Stimulated activated CD4-positive, alpha-beta T cell treated with anti-CD3 and anti-CD28 coated beads, Interleukin-15, amount 100 ng/mL, for 24 hours (primary cell): ENCODE results near the gene C2CD4D.
"Not testable (repeated sequence)": the region's sequence is repeated elsewhere in the genome, so short reads cannot be mapped to it uniquely, and the experiment has no call there.

Experiments used
- DNase-seq: peaks from one replicate; pipeline ENCODE4 v3.0.0-alpha.2; 2020

Gene C2CD4D

GRCh38 chr1:151858030-151858746 is 18.6 kb upstream of the C2CD4D start:
- no peak for DNase-seq

- no peak for DNase-seq
Measured at GRCh38 chr1:151855933-151856332, 16.3 kb upstream of the C2CD4D start.

- DNase-seq = not testable (repeated sequence)
Measured at GRCh38 chr1:151855516-151855915, 15.9 kb upstream of the C2CD4D start.

GRCh38 chr1:151854658-151855057 is 15.0 kb upstream of the C2CD4D start:
- DNase-seq = no peak

GRCh38 chr1:151853411-151853943 is 13.9 kb upstream of the C2CD4D start, which contains the start of gene THEM5:
THEM5 (minus strand) TSS chr1:151853712; CDS start chr1:151853565, 147 bp downstream.
- no peak for DNase-seq

- DNase-seq = no peak
Measured at GRCh38 chr1:151852733-151853132, 13.1 kb upstream of the C2CD4D start.

GRCh38 chr1:151851886-151852285 is 12.3 kb upstream of the C2CD4D start:
- DNase-seq = no peak

GRCh38 chr1:151849871-151850270 is 10.3 kb upstream of the C2CD4D start:
- DNase-seq = no peak

- no peak for DNase-seq
Measured at GRCh38 chr1:151849126-151849525, 9.5 kb upstream of the C2CD4D start.

GRCh38 chr1:151847867-151848596 is 8.4 kb upstream of the C2CD4D start:
- DNase-seq = no peak

- DNase-seq = no peak
Measured at GRCh38 chr1:151846686-151847237, 7.1 kb upstream of the C2CD4D start.

GRCh38 chr1:151846062-151846568 is 6.5 kb upstream of the C2CD4D start:
- no peak for DNase-seq

- no peak for DNase-seq
Measured at GRCh38 chr1:151843398-151843797, 3.8 kb upstream of the C2CD4D start.

- DNase-seq = no peak
Measured at GRCh38 chr1:151841141-151841540, 1.5 kb upstream of the C2CD4D start.

GRCh38 chr1:151840421-151840820 is 801 bp upstream of the C2CD4D start:
- no peak for DNase-seq

- no peak for DNase-seq
Measured at GRCh38 chr1:151839082-151839412, 573 bp downstream of the C2CD4D start.

- DNase-seq = peak; percentile 68
Measured at GRCh38 chr1:151838222-151839081, 1.2 kb downstream of the C2CD4D start.

- peak; percentile 23 for DNase-seq
Measured at GRCh38 chr1:151837884-151838221, 1.8 kb downstream of the C2CD4D start.

- peak; percentile 46 for DNase-seq
Measured at GRCh38 chr1:151837197-151837596, 2.4 kb downstream of the C2CD4D start.

GRCh38 chr1:151835596-151835995 is 4.0 kb downstream of the C2CD4D start:
- DNase-seq = no peak

GRCh38 chr1:151834239-151834638 is 5.4 kb downstream of the C2CD4D start:
- no peak for DNase-seq

GRCh38 chr1:151833172-151833900 is 6.3 kb downstream of the C2CD4D start:
- DNase-seq = no peak
